Lower lobe of right lung (tissue), 2 donors: ENCODE data around the gene OR2V2. TPM values are rescaled to one million over a fixed set of nuclear protein-coding genes. Genes with fewer than 3 reads are reported as not detected.

ENCODE experiments used
- ATAC-seq, 2 donors: fragments of 200-7000 bp; cut with Tn5 transposase; one replicate each; pipeline ENCODE4 v1.9.1; 2020 to 2022; ENCODE audit warnings: mild to moderate bottlenecking in 2 of 2, moderate library complexity in 2 of 2
- DNase-seq: peaks from one replicate; pipeline ENCODE4 v3.0.0-alpha.2; 2020
- H3K27ac ChIP-seq: fragments of 200-600 bp; one replicate; pipeline ENCODE4 v1.8.0; 2022
- H3K27me3 ChIP-seq: fragments of 200-600 bp; one replicate; pipeline ENCODE4 v1.8.0; 2022; ENCODE audit warnings: low read depth
- H3K36me3 ChIP-seq: fragments of 200-600 bp; one replicate; pipeline ENCODE4 v1.8.0; 2022; ENCODE audit warnings: mild to moderate bottlenecking
- H3K4me1 ChIP-seq: fragments of 200-600 bp; one replicate; pipeline ENCODE4 v1.8.0; 2022
- H3K4me3 ChIP-seq: fragments of 200-600 bp; one replicate; pipeline ENCODE4 v1.8.0; 2022; ENCODE audit warnings: mild to moderate bottlenecking
- H3K9me3 ChIP-seq: fragments of 200-600 bp; one replicate; pipeline ENCODE4 v1.8.0; 2022
- intact Hi-C: fragments of 100-400 bp; cut with DNase I; formaldehyde crosslinking; loops from one replicate; pipeline ENCODE4 v1.11.0; 2022
- total RNA-seq: library from RNA; stranded (reverse); fragmentation: NEBNext Ultra II Directional; extraction: Animal tissue kit (Norgen Biotek cat#: 25700); gene quantifications from one replicate; pipeline ENCODE4 v1.2.1, GENCODE V29; 2021
- TF ChIP-seq, protein P1 (sequence below): fragments of 200-600 bp; IDR thresholded peaks from one replicate; pipeline ENCODE4 v1.8.0; 2022; ENCODE audit warnings: antibody characterized with exemption, mild to moderate bottlenecking
- donor health status: DM: no; HTN: yes; CAD: no; lungs with severe emphysema.

The OR2V2 gene
- total RNA-seq, 1 donor from 2014 or later, result not detected

- intact Hi-C loops, result no loop called here
- TF ChIP-seq, protein P1, sequence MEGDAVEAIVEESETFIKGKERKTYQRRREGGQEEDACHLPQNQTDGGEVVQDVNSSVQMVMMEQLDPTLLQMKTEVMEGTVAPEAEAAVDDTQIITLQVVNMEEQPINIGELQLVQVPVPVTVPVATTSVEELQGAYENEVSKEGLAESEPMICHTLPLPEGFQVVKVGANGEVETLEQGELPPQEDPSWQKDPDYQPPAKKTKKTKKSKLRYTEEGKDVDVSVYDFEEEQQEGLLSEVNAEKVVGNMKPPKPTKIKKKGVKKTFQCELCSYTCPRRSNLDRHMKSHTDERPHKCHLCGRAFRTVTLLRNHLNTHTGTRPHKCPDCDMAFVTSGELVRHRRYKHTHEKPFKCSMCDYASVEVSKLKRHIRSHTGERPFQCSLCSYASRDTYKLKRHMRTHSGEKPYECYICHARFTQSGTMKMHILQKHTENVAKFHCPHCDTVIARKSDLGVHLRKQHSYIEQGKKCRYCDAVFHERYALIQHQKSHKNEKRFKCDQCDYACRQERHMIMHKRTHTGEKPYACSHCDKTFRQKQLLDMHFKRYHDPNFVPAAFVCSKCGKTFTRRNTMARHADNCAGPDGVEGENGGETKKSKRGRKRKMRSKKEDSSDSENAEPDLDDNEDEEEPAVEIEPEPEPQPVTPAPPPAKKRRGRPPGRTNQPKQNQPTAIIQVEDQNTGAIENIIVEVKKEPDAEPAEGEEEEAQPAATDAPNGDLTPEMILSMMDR, result no peak
These were observed 27.1 kb upstream of the OR2V2 start for GRCh38 chr5:181120306-181120705.

GRCh38 chr5:181120761-181121160, 26.6 kb upstream of the OR2V2 start:
- TF ChIP-seq, protein P1, result no peak
- intact Hi-C loops, result no loop called here
- no peaks in the 10 kb centered on the region for H3K9me3 ChIP-seq
- no peaks in the 10 kb centered on the region for H3K36me3 ChIP-seq
- ATAC-seq (no peak), DNase-seq (no peak)
- H3K4me1 ChIP-seq, result no peaks in the 10 kb centered on the region
- no peak overlapping the region for H3K4me3 ChIP-seq
- no peak overlapping the region for H3K27ac ChIP-seq
- peaks cover 29% of the 10 kb centered on the region for H3K27me3 ChIP-seq

More at GRCh38 chr5:181120306-181120705, 27.1 kb upstream of the OR2V2 start:
- peaks cover 34% of the 10 kb centered on the region for H3K27me3 ChIP-seq
- no peak for ATAC-seq
- no peak for DNase-seq
- no peaks in the 10 kb centered on the region for H3K9me3 ChIP-seq
- no peaks in the 10 kb centered on the region for H3K36me3 ChIP-seq
- H3K27ac ChIP-seq, result no peak overlapping the region
- no peak overlapping the region for H3K4me3 ChIP-seq
- no peaks in the 10 kb centered on the region for H3K4me1 ChIP-seq

DNA sequence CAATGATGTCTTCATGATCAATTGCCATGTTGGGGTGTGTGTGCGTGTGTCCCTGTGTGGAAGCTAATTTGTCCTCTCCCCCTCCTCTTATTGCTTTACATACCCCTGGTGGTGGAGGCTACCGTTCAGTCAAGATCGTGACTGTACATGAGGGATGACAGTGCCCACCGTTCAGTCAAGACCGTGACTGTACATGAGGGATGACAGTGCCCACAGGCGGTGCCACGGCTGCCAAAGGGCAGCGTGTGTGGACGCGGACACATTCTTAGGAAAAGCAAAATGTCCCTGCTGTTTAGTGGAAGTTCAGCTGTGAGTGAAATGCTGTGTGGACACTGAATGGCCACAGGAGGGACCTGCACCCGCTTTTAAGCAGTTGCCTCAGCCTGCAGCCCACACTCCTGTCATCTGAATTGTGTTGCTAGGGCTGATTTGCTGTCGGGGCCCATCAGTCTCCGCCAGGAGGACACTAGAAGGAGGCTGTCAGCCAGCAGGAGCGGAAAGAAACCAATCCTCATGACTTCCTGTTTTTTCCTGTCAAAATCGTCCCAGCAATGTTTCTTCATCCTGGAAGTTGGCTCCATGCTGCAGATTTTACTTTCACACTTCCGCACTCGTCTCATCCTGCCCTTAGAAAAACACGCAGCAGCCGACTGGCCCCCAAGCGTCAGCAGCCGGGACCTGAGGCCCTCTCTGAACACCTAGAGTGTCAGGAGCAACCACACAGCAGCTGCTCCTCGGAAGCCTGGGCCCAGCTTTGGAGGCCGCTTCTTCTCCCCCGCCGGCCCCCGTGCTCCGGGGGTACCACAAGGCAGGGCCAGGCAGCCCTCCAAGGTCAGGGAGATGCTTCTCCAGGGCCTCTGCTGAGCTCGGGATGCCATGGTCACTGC, 25.5 kb upstream of the OR2V2 start:
- ATAC-seq (peak; percentile 29 to 53), DNase-seq (no peak)
- Histone ChIP-seq H3K36me3 (no peaks in the 10 kb centered on the region), H3K27me3 (peaks cover 18% of the 10 kb centered on the region), H3K4me3 (no peak overlapping the region), H3K4me1 (no peaks in the 10 kb centered on the region), H3K27ac (no peak overlapping the region), H3K9me3 (no peaks in the 10 kb centered on the region)
- intact Hi-C loops, result no loop called here
- TF ChIP-seq, protein P1, result peak; percentile 30

GRCh38 chr5:181124526-181124925, 22.9 kb upstream of the OR2V2 start:
- DNase-seq (no peak), ATAC-seq (no peak)
- H3K36me3 ChIP-seq, result no peaks in the 10 kb centered on the region
- no peaks in the 10 kb centered on the region for H3K4me1 ChIP-seq
- no peak overlapping the region for H3K4me3 ChIP-seq
- H3K27me3 ChIP-seq, result peaks cover 10% of the 10 kb centered on the region
- TF ChIP-seq, protein P1, result no peak
- no peaks in the 10 kb centered on the region for H3K9me3 ChIP-seq
- H3K27ac ChIP-seq, result no peak overlapping the region
- intact Hi-C loops, result no loop called here

GRCh38 chr5:181126841-181127240, 20.5 kb upstream of the OR2V2 start:
- DNase-seq (no peak), ATAC-seq (no peak)
- intact Hi-C loops, result no loop called here
- Histone ChIP-seq H3K27me3 (peaks cover 10% of the 10 kb centered on the region), H3K9me3 (no peaks in the 10 kb centered on the region), H3K27ac (no peak overlapping the region), H3K4me3 (no peak overlapping the region), H3K36me3 (no peaks in the 10 kb centered on the region), H3K4me1 (no peaks in the 10 kb centered on the region)
- TF ChIP-seq, protein P1, result no peak
